ENCODE measurements around the gene SLC25A28.

The SLC25A28 gene

GRCh38 chr10:99617696-99618095, 2.5 kb downstream of the SLC25A28 start:
- CTCF ChIA-PET: interaction anchor here (1.0 to 7.0 kb wide), 5 partner anchors 58 to 225 kb away, joined by 3 to 71 read pairs (median 9); no protein-coding TSS in a partner anchor
- H3K4me3 ChIP-seq (ENCODE audit: low read depth, low read length): no peak overlapping the region
- TF ChIP-seq ZNF2 (tag by site-specific recombination; IDR thresholded peaks at IDR 0.05) (no peak), ZNF623 (tag by site-specific recombination; IDR thresholded peaks at IDR 0.05) (no peak), MYNN (tag by site-specific recombination; IDR thresholded peaks at IDR 0.05; ENCODE audit: borderline replicate concordance) (no peak), ZNF132 (tag by site-specific recombination; IDR thresholded peaks at IDR 0.05; ENCODE audit: borderline replicate concordance) (no peak)
- H3K27ac ChIP-seq (ENCODE audit: extremely low read depth, low read depth, low read length): no peak overlapping the region
- H3K36me3 ChIP-seq (ENCODE audit: control insufficient read depth in 2 of 2, insufficient read depth in 1 of 2, low read length in 2 of 2): peaks cover 0 to 23% of the 10 kb centered on the region in 2 experiments; a peak in 1 of 3 replicates
- POLR2A ChIA-PET: interaction anchor here (1.6 to 2.0 kb wide), 2 partner anchors 41 to 187 kb away, joined by 6 to 7 read pairs; partner anchors contain the start of genes ENTPD7 and GOT1
- no peaks in the 10 kb centered on the region for H3K9me3 ChIP-seq (ENCODE audit: control insufficient read depth, insufficient read depth, low read depth, low read length)
- 0 out of 2 replicates have a peak, but pooled peaks cover 7% of the 10 kb centered on the region for H3K4me1 ChIP-seq (ENCODE audit: control insufficient read depth, insufficient read depth, low read length)

GRCh38 chr10:99615426-99615825, 4.8 kb downstream of the SLC25A28 start:
- Histone ChIP-seq H3K9me3 (ENCODE audit: control insufficient read depth, insufficient read depth, low read depth, low read length) (no peaks in the 10 kb centered on the region), H3K4me3 (ENCODE audit: low read depth, low read length) (no peak overlapping the region), H3K4me1 (ENCODE audit: control insufficient read depth, insufficient read depth, low read length) (0 out of 2 replicates have a peak, but pooled peaks cover 7% of the 10 kb centered on the region), H3K27ac (ENCODE audit: extremely low read depth, low read depth, low read length) (no peak overlapping the region), H3K36me3 (ENCODE audit: control insufficient read depth in 2 of 2, insufficient read depth in 1 of 2, low read length in 2 of 2) (peaks cover 5 to 42% of the 10 kb centered on the region in 2 experiments; a peak in 1 of 3 replicates)
- ChIA-PET POLR2A (interaction anchor here (0.6 to 1.3 kb wide), 2 partner anchors 117 to 166 kb away, joined by 3 read pairs; partner anchors contain the start of genes COX15 and CUTC), CTCF (interaction anchor here (0.6 to 7.6 kb wide), 7 partner anchors 51 to 180 kb away, joined by 3 to 104 read pairs (median 9); no protein-coding TSS in a partner anchor)
- TF ChIP-seq ZNF202 (tag by site-specific recombination; IDR thresholded peaks at IDR 0.05; ENCODE audit: borderline replicate concordance): no peak
- TF ChIP-seq ZNF335 (tag by site-specific recombination; conservative IDR thresholded peaks at IDR 0.05): no peak
- TF ChIP-seq KLF1 (tag by site-specific recombination; IDR thresholded peaks at IDR 0.05): no peak
- no peak for TF ChIP-seq FEZF1 (tag by site-specific recombination; IDR thresholded peaks at IDR 0.05)
- no peak for TF ChIP-seq ZBTB10 (tag by site-specific recombination; IDR thresholded peaks at IDR 0.05)
- no peak for TF ChIP-seq ZNF837 (tag by site-specific recombination; IDR thresholded peaks at IDR 0.05)
- TF ChIP-seq, protein P1, sequence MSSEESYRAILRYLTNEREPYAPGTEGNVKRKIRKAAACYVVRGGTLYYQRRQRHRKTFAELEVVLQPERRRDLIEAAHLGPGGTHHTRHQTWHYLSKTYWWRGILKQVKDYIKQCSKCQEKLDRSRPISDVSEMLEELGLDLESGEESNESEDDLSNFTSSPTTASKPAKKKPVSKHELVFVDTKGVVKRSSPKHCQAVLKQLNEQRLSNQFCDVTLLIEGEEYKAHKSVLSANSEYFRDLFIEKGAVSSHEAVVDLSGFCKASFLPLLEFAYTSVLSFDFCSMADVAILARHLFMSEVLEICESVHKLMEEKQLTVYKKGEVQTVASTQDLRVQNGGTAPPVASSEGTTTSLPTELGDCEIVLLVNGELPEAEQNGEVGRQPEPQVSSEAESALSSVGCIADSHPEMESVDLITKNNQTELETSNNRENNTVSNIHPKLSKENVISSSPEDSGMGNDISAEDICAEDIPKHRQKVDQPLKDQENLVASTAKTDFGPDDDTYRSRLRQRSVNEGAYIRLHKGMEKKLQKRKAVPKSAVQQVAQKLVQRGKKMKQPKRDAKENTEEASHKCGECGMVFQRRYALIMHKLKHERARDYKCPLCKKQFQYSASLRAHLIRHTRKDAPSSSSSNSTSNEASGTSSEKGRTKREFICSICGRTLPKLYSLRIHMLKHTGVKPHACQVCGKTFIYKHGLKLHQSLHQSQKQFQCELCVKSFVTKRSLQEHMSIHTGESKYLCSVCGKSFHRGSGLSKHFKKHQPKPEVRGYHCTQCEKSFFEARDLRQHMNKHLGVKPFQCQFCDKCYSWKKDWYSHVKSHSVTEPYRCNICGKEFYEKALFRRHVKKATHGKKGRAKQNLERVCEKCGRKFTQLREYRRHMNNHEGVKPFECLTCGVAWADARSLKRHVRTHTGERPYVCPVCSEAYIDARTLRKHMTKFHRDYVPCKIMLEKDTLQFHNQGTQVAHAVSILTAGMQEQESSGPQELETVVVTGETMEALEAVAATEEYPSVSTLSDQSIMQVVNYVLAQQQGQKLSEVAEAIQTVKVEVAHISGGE (tag by site-specific recombination; conservative IDR thresholded peaks at IDR 0.05; ENCODE audit: low read depth): no peak
- no peak for TF ChIP-seq ATF2 (tag by site-specific recombination; IDR thresholded peaks at IDR 0.05; ENCODE audit: low read depth)
- TF ChIP-seq ZNF600 (tag by site-specific recombination; IDR thresholded peaks at IDR 0.05): no peak
- TF ChIP-seq, protein P2, sequence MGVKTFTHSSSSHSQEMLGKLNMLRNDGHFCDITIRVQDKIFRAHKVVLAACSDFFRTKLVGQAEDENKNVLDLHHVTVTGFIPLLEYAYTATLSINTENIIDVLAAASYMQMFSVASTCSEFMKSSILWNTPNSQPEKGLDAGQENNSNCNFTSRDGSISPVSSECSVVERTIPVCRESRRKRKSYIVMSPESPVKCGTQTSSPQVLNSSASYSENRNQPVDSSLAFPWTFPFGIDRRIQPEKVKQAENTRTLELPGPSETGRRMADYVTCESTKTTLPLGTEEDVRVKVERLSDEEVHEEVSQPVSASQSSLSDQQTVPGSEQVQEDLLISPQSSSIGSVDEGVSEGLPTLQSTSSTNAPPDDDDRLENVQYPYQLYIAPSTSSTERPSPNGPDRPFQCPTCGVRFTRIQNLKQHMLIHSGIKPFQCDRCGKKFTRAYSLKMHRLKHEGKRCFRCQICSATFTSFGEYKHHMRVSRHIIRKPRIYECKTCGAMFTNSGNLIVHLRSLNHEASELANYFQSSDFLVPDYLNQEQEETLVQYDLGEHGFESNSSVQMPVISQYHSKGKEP (tag by site-specific recombination; IDR thresholded peaks at IDR 0.05): no peak
- TF ChIP-seq ZNF501 (tag by site-specific recombination; IDR thresholded peaks at IDR 0.05): no peak
